Tibial nerve (tissue), 4 donors: ENCODE results near the gene CAMTA1.

Source experiments
- EP300 ChIP-seq, 2 donors: sonication (generic); formaldehyde crosslinking; IDR thresholded peaks; one replicate each; pipeline ENCODE4 v1.6.1; 2017; ENCODE audit warnings: antibody characterized with exemption in 2 of 2, mild to moderate bottlenecking in 1 of 2
- TF ChIP-seq, protein P1 (sequence below), 5 experiments: fragments of 200-600 bp in 3 of 5; fragments of 450-650 bp in 2 of 5; sonication (generic) in 3 of 5; IDR thresholded peaks; one replicate each; pipeline ENCODE4 v1.5.1; 2016 to 2019; ENCODE audit warnings: antibody characterized with exemption in 5 of 5, mild to moderate bottlenecking in 3 of 5, moderate library complexity in 2 of 5

GRCh38 chr1:6969762-6970161 lies 184.5 kb downstream of the CAMTA1 start:
- TF ChIP-seq, protein P1, sequence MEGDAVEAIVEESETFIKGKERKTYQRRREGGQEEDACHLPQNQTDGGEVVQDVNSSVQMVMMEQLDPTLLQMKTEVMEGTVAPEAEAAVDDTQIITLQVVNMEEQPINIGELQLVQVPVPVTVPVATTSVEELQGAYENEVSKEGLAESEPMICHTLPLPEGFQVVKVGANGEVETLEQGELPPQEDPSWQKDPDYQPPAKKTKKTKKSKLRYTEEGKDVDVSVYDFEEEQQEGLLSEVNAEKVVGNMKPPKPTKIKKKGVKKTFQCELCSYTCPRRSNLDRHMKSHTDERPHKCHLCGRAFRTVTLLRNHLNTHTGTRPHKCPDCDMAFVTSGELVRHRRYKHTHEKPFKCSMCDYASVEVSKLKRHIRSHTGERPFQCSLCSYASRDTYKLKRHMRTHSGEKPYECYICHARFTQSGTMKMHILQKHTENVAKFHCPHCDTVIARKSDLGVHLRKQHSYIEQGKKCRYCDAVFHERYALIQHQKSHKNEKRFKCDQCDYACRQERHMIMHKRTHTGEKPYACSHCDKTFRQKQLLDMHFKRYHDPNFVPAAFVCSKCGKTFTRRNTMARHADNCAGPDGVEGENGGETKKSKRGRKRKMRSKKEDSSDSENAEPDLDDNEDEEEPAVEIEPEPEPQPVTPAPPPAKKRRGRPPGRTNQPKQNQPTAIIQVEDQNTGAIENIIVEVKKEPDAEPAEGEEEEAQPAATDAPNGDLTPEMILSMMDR (IDR thresholded peaks at IDR 0.05), result no peak
- TF ChIP-seq EP300 (IDR thresholded peaks at IDR 0.05), result no peak
